Measurements from ENCODE around the gene RAB32.

Gene RAB32

DNA sequence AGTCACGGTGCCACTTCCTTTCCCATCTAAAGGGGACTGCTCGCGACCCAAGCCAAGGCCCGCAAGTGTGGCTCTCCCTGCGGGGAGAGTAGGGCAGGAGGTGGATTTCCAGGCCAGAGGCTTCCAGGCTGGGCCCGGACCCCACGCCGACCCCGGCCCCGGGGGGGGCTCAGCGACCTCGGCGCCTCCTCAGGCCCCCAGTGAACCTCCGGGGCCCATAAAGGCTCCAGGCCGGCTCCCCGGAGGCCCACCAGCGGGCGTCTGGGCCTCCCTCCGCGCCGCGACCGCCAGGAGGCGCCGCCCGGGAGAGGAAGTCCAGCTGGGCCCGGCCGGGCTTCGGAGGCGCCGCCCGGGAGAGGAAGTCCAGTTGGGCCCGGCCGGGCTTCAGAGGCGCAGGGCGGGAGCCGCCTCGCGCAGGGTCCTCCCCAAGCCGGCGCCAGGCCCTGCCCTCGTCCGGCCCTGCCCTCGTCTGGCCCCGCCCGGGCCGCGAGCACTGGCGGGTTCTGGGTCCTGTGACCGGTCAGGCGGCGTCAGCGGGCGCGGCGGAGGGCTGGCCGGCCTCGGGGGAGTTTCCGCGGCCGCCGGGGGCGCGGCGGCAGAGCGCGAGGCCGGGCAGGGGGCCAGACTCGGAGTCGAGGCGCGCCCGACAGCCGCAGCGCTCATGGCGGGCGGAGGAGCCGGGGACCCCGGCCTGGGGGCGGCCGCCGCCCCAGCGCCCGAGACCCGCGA, at the start of gene RAB32:
Gene RAB32, plus strand, starts transcription at position 623 of the 729 bp plus-strand sequence. Its CDS starts 39 bp downstream, at position 662.
- no peaks in the 10 kb centered on the region for H3K36me3 Mint-ChIP-seq
- H3K9me3 Mint-ChIP-seq: no peaks in the 10 kb centered on the region
- H3K4me1 Mint-ChIP-seq: peaks cover 6% of the 10 kb centered on the region
- H3K4me3 Mint-ChIP-seq: peak within 1 kb of the TSS; percentile 74
- no peak within 1 kb of the TSS for H3K27ac Mint-ChIP-seq
- peaks cover 35% of the 10 kb centered on the region for H3K27me3 Mint-ChIP-seq

DNA sequence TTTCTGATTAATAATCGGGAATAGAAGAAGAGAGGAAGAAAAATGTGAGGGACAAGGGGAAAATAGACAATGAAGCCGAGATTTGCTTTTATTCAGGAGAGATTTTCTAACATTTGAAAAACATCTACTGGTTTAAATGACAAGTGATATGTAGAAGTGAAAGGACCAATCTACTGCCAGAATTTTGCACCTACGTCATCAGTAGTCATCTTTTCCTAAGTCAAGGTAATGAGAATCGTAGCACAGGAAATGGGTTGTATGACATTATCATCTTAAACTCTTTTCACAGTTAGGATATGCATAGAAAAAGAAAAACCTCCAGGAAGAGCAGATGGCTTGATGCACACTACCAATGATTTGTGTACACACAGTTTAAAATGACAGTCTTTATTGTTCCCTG, 45.3 kb upstream of the RAB32 start:
- peaks cover 1% of the 10 kb centered on the region for H3K27me3 Mint-ChIP-seq
- H3K36me3 Mint-ChIP-seq: no peaks in the 10 kb centered on the region
- H3K9me3 Mint-ChIP-seq: no peaks in the 10 kb centered on the region
- no peaks in the 10 kb centered on the region for H3K4me1 Mint-ChIP-seq
- no peak overlapping the region for H3K27ac Mint-ChIP-seq
- no peak overlapping the region for H3K4me3 Mint-ChIP-seq

- no peaks in the 10 kb centered on the region for H3K36me3 Mint-ChIP-seq
- H3K27me3 Mint-ChIP-seq: peaks cover 1% of the 10 kb centered on the region
- H3K4me1 Mint-ChIP-seq: no peaks in the 10 kb centered on the region
- no peak overlapping the region for H3K4me3 Mint-ChIP-seq
- H3K27ac Mint-ChIP-seq: no peak overlapping the region
- peaks cover 5% of the 10 kb centered on the region for H3K9me3 Mint-ChIP-seq
Measured at GRCh38 chr6:146503096-146503495, 40.5 kb upstream of the RAB32 start.

GRCh38 chr6:146515212-146515611, 28.4 kb upstream of the RAB32 start:
- H3K9me3 Mint-ChIP-seq: peaks cover under 1% of the 10 kb centered on the region

DNA sequence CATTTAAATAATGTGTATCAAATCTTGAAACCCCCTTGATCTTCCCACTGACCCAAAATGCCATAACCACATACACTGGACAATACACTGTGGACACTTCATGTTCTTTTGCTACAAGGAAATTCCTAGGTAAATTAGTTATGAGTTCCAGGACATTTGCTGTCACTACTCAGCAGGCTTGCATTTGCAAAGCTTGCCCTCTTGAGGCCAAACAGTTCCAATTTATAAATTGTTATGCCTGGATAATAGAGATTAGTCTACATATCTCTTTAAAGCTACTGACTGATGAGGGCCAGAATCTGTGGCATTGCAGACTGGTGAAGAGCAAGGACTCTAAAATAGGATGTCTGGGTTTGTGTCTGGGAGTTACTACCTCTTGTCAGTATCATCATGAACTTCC, 17.4 kb upstream of the RAB32 start:
- no peaks in the 10 kb centered on the region for H3K4me1 Mint-ChIP-seq
- H3K27me3 Mint-ChIP-seq: no peaks in the 10 kb centered on the region
- H3K27ac Mint-ChIP-seq: no peak overlapping the region
- H3K4me3 Mint-ChIP-seq: no peak overlapping the region
- no peaks in the 10 kb centered on the region for H3K36me3 Mint-ChIP-seq
- H3K9me3 Mint-ChIP-seq: peaks cover 13% of the 10 kb centered on the region

More at GRCh38 chr6:146515212-146515611, 28.4 kb upstream of the RAB32 start:
- Mint-ChIP-seq H3K4me3 (no peak overlapping the region), H3K27ac (no peak overlapping the region), H3K4me1 (no peaks in the 10 kb centered on the region), H3K27me3 (no peaks in the 10 kb centered on the region), H3K36me3 (no peaks in the 10 kb centered on the region)

- no peak overlapping the region for H3K4me3 Mint-ChIP-seq
- no peak overlapping the region for H3K27ac Mint-ChIP-seq
- H3K36me3 Mint-ChIP-seq: no peaks in the 10 kb centered on the region
- H3K9me3 Mint-ChIP-seq: no peaks in the 10 kb centered on the region
- H3K27me3 Mint-ChIP-seq: no peaks in the 10 kb centered on the region
- H3K4me1 Mint-ChIP-seq: no peaks in the 10 kb centered on the region
Measured at GRCh38 chr6:146532702-146533101, 10.9 kb upstream of the RAB32 start.

GRCh38 chr6:146542881-146543210, 787 bp upstream of the RAB32 start:
- Mint-ChIP-seq H3K27me3 (peaks cover 34% of the 10 kb centered on the region), H3K27ac (no peak overlapping the region), H3K36me3 (no peaks in the 10 kb centered on the region), H3K4me1 (peaks cover 6% of the 10 kb centered on the region), H3K9me3 (no peaks in the 10 kb centered on the region), H3K4me3 (peak overlapping the region; percentile 42)

- peaks cover 36% of the 10 kb centered on the region for H3K27me3 Mint-ChIP-seq
- peaks cover 6% of the 10 kb centered on the region for H3K4me1 Mint-ChIP-seq
- peak overlapping the region; percentile 74 for H3K4me3 Mint-ChIP-seq
- no peaks in the 10 kb centered on the region for H3K9me3 Mint-ChIP-seq
- H3K36me3 Mint-ChIP-seq: no peaks in the 10 kb centered on the region
- no peak overlapping the region for H3K27ac Mint-ChIP-seq
Measured at GRCh38 chr6:146543940-146544615, 445 bp downstream of the RAB32 start.

- Mint-ChIP-seq H3K4me3 (peak overlapping the region; percentile 38), H3K27me3 (peaks cover 37% of the 10 kb centered on the region), H3K9me3 (no peaks in the 10 kb centered on the region), H3K27ac (no peak overlapping the region), H3K36me3 (no peaks in the 10 kb centered on the region), H3K4me1 (peaks cover 6% of the 10 kb centered on the region)
Measured at GRCh38 chr6:146544616-146545182, 1.1 kb downstream of the RAB32 start.

GRCh38 chr6:146545581-146545980, 1.9 kb downstream of the RAB32 start:
- no peak overlapping the region for H3K4me3 Mint-ChIP-seq
- H3K27me3 Mint-ChIP-seq: peaks cover 37% of the 10 kb centered on the region
- H3K9me3 Mint-ChIP-seq: no peaks in the 10 kb centered on the region
- no peak overlapping the region for H3K27ac Mint-ChIP-seq
- H3K36me3 Mint-ChIP-seq: no peaks in the 10 kb centered on the region
- peaks cover 6% of the 10 kb centered on the region for H3K4me1 Mint-ChIP-seq

- H3K4me3 Mint-ChIP-seq: no peak overlapping the region
- H3K4me1 Mint-ChIP-seq: peaks cover 6% of the 10 kb centered on the region
- H3K36me3 Mint-ChIP-seq: no peaks in the 10 kb centered on the region
- H3K9me3 Mint-ChIP-seq: no peaks in the 10 kb centered on the region
- H3K27me3 Mint-ChIP-seq: peaks cover 34% of the 10 kb centered on the region
- H3K27ac Mint-ChIP-seq: no peak overlapping the region
Measured at GRCh38 chr6:146546443-146547043, 2.9 kb downstream of the RAB32 start.

- peaks cover 6% of the 10 kb centered on the region for H3K4me1 Mint-ChIP-seq
- no peaks in the 10 kb centered on the region for H3K36me3 Mint-ChIP-seq
- no peak overlapping the region for H3K4me3 Mint-ChIP-seq
- H3K27me3 Mint-ChIP-seq: peaks cover 25% of the 10 kb centered on the region
- H3K9me3 Mint-ChIP-seq: no peaks in the 10 kb centered on the region
- H3K27ac Mint-ChIP-seq: no peak overlapping the region
Measured at GRCh38 chr6:146547889-146548288, 4.3 kb downstream of the RAB32 start.

- Mint-ChIP-seq H3K4me3 (no peak overlapping the region), H3K4me1 (peaks cover 6% of the 10 kb centered on the region), H3K27ac (no peak overlapping the region), H3K9me3 (no peaks in the 10 kb centered on the region), H3K27me3 (peaks cover 25% of the 10 kb centered on the region), H3K36me3 (no peaks in the 10 kb centered on the region)
Measured at GRCh38 chr6:146548898-146549374, 5.3 kb downstream of the RAB32 start.

GRCh38 chr6:146550911-146551310, 7.3 kb downstream of the RAB32 start:
- Mint-ChIP-seq H3K4me3 (no peak overlapping the region), H3K36me3 (no peaks in the 10 kb centered on the region), H3K27ac (no peak overlapping the region), H3K4me1 (no peaks in the 10 kb centered on the region), H3K9me3 (no peaks in the 10 kb centered on the region), H3K27me3 (peaks cover 10% of the 10 kb centered on the region)

DNA sequence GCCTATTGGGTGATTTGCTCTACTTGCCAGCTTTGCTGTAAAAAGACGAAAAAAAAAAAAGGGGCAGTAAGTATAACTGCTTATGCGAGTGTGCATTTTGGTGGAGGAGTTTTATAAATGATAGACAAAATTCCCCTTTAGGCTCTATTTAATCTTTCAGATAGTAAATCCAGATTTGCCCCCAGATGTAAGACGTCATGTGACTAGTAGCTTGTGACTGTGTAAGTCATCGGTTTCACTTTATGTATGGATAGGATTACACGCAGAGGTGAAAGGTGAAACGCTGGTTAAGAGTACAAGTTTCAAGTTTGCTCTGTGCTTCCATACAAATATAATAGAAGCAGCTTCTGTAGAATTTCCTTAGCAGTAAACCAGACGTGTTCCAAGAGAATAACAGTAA, 7.9 kb downstream of the RAB32 start:
- peaks cover 8% of the 10 kb centered on the region for H3K27me3 Mint-ChIP-seq
- no peak overlapping the region for H3K27ac Mint-ChIP-seq
- no peaks in the 10 kb centered on the region for H3K36me3 Mint-ChIP-seq
- H3K4me3 Mint-ChIP-seq: no peak overlapping the region
- H3K9me3 Mint-ChIP-seq: no peaks in the 10 kb centered on the region
- H3K4me1 Mint-ChIP-seq: no peaks in the 10 kb centered on the region
